ENCODE data around the gene LAMA5. TPM values are rescaled to one million over a fixed set of nuclear protein-coding genes. Genes with fewer than 3 reads are reported as not detected.

The LAMA5 gene
- total and polyA plus RNA-seq, 2 experiments from 2014 or later: 71.3 to 252 TPM

GRCh38 chr20:62381202-62381797 lies 14.2 kb upstream of the LAMA5 start:
- H3K4me1 ChIP-seq (ENCODE audit: insufficient read depth): peaks cover 33% of the 10 kb centered on the region
- no peaks in the 10 kb centered on the region for H3K36me3 ChIP-seq (replicated peaks; ENCODE audit: insufficient read depth, low read depth)
- H3K9me2 ChIP-seq (replicated peaks; ENCODE audit: insufficient read depth): no peaks in the 10 kb centered on the region
- H3K27ac ChIP-seq: peak overlapping the region; percentile 34
- no peaks in the 10 kb centered on the region for H4K20me1 ChIP-seq (ENCODE audit: insufficient read depth, poor library complexity, severe bottlenecking)
- no peaks in the 10 kb centered on the region for H3K9me3 ChIP-seq (ENCODE audit: low read depth)
- H2AFZ ChIP-seq: no peak overlapping the region
- WGBS (ENCODE audit: low lambda C conversion rate, missing lambda C conversion rate): 66% methylated on average over 16 of the region's 16 CpGs
- H3K79me2 ChIP-seq: peaks cover 24% of the 10 kb centered on the region
- no peak overlapping the region for H3K4me3 ChIP-seq
- TF ChIP-seq EZH2phosphoT487 (IDR thresholded peaks at IDR 0.05; ENCODE audit: low read depth, severe bottlenecking, unreplicated experiment) (no peak), EZH2 (IDR thresholded peaks at IDR 0.05; ENCODE audit: borderline replicate concordance) (no peak)
- TF ChIP-seq, protein P1, sequence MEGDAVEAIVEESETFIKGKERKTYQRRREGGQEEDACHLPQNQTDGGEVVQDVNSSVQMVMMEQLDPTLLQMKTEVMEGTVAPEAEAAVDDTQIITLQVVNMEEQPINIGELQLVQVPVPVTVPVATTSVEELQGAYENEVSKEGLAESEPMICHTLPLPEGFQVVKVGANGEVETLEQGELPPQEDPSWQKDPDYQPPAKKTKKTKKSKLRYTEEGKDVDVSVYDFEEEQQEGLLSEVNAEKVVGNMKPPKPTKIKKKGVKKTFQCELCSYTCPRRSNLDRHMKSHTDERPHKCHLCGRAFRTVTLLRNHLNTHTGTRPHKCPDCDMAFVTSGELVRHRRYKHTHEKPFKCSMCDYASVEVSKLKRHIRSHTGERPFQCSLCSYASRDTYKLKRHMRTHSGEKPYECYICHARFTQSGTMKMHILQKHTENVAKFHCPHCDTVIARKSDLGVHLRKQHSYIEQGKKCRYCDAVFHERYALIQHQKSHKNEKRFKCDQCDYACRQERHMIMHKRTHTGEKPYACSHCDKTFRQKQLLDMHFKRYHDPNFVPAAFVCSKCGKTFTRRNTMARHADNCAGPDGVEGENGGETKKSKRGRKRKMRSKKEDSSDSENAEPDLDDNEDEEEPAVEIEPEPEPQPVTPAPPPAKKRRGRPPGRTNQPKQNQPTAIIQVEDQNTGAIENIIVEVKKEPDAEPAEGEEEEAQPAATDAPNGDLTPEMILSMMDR (IDR thresholded peaks at IDR 0.05; ENCODE audit: poor library complexity): no peak
- H3K27me3 ChIP-seq: no peaks in the 10 kb centered on the region
- no peak for DNase-seq (ENCODE audit: low spot score)
- H3K4me2 ChIP-seq: no peak overlapping the region

- Histone ChIP-seq H3K4me1 (ENCODE audit: insufficient read depth) (peaks cover 51% of the 10 kb centered on the region), H4K20me1 (ENCODE audit: insufficient read depth, poor library complexity, severe bottlenecking) (no peaks in the 10 kb centered on the region), H3K27me3 (no peaks in the 10 kb centered on the region), H3K4me2 (peak overlapping the region; percentile 37), H3K9me2 (replicated peaks; ENCODE audit: insufficient read depth) (no peaks in the 10 kb centered on the region), H2AFZ (no peak overlapping the region), H3K9me3 (ENCODE audit: low read depth) (no peaks in the 10 kb centered on the region), H3K4me3 (no peak overlapping the region), H3K27ac (peak overlapping the region; percentile 88), H3K79me2 (no peaks in the 10 kb centered on the region), H3K36me3 (replicated peaks; ENCODE audit: insufficient read depth, low read depth) (no peaks in the 10 kb centered on the region)
- DNase-seq (ENCODE audit: low spot score): no peak
- WGBS (ENCODE audit: low lambda C conversion rate, missing lambda C conversion rate): 58% methylated on average over 21 of the region's 22 CpGs
- TF ChIP-seq EZH2 (IDR thresholded peaks at IDR 0.05; ENCODE audit: borderline replicate concordance): no peak
- TF ChIP-seq EZH2phosphoT487 (IDR thresholded peaks at IDR 0.05; ENCODE audit: low read depth, severe bottlenecking, unreplicated experiment): no peak
- TF ChIP-seq, protein P1 (IDR thresholded peaks at IDR 0.05; ENCODE audit: poor library complexity): no peak
Observed at GRCh38 chr20:62378215-62378614, 11.1 kb upstream of the LAMA5 start.

DNA sequence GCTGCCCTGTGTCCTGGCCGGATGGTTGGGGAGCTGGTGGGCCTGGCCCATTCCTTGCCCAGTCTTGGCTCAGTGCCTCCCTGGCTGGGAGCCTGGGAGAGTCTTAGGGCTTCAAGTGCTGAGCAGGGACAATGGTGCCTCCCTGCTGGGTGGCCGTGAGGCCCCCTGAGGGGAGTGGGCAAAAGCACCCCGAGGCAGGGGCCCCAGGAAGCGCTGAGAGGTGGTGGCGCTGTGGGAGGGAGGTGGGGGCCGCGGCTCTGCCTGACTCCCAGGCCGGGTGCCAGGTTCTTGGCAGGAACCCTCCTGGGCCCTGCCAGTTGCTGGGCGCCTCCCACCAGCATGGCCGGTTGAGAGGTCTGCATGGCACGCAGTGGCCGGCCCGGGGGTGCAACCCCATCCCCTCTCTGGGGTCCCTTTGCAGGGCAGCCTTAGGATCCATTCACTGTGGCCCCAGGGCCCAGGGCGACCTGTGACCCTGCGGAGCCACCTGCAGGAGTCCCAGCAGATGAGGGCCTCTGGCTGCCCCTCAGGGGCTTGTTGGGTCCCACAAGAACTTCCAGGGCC lies 10.6 kb upstream of the LAMA5 start:
- 83% methylated on average over 14 of the region's 15 CpGs for WGBS (ENCODE audit: low lambda C conversion rate, missing lambda C conversion rate)
- Histone ChIP-seq H3K36me3 (replicated peaks; ENCODE audit: insufficient read depth, low read depth) (no peaks in the 10 kb centered on the region), H3K9me2 (replicated peaks; ENCODE audit: insufficient read depth) (no peaks in the 10 kb centered on the region), H2AFZ (no peak overlapping the region), H3K4me1 (ENCODE audit: insufficient read depth) (peaks cover 51% of the 10 kb centered on the region), H3K27ac (peak overlapping the region; percentile 88), H3K9me3 (ENCODE audit: low read depth) (no peaks in the 10 kb centered on the region), H3K4me3 (no peak overlapping the region), H4K20me1 (ENCODE audit: insufficient read depth, poor library complexity, severe bottlenecking) (no peaks in the 10 kb centered on the region), H3K27me3 (no peaks in the 10 kb centered on the region), H3K79me2 (no peaks in the 10 kb centered on the region), H3K4me2 (peak overlapping the region; percentile 37)
- TF ChIP-seq EZH2 (IDR thresholded peaks at IDR 0.05; ENCODE audit: borderline replicate concordance): no peak
- DNase-seq (ENCODE audit: low spot score): no peak

- Histone ChIP-seq H3K36me3 (replicated peaks; ENCODE audit: insufficient read depth, low read depth) (no peaks in the 10 kb centered on the region), H3K4me2 (no peak overlapping the region), H3K79me2 (no peaks in the 10 kb centered on the region), H3K9me3 (ENCODE audit: low read depth) (no peaks in the 10 kb centered on the region), H3K27ac (peak overlapping the region; percentile 88), H2AFZ (no peak overlapping the region), H3K4me3 (no peak overlapping the region), H3K27me3 (no peaks in the 10 kb centered on the region), H3K9me2 (replicated peaks; ENCODE audit: insufficient read depth) (no peaks in the 10 kb centered on the region), H3K4me1 (ENCODE audit: insufficient read depth) (peaks cover 51% of the 10 kb centered on the region), H4K20me1 (ENCODE audit: insufficient read depth, poor library complexity, severe bottlenecking) (no peaks in the 10 kb centered on the region)
- WGBS (ENCODE audit: low lambda C conversion rate, missing lambda C conversion rate): 88% methylated on average over 17 of the region's 17 CpGs
- TF ChIP-seq, protein P1 (IDR thresholded peaks at IDR 0.05; ENCODE audit: poor library complexity): no peak
- TF ChIP-seq EZH2 (IDR thresholded peaks at IDR 0.05; ENCODE audit: borderline replicate concordance): no peak
- TF ChIP-seq EZH2phosphoT487 (IDR thresholded peaks at IDR 0.05; ENCODE audit: low read depth, severe bottlenecking, unreplicated experiment): no peak
- DNase-seq (ENCODE audit: low spot score): no peak
Observed at GRCh38 chr20:62377064-62377461, 10.0 kb upstream of the LAMA5 start.
